HL-60 (cell line): Measurements from ENCODE around the gene SOX6.

Source experiments
- DNase-seq, 2 experiments: peaks; one replicate each; pipeline ENCODE4 v3.0.0-alpha.2; 2010 to 2020; ENCODE audit warnings: low read depth in 1 of 2, low spot score in 1 of 2
- H3K27ac ChIP-seq: fragments of 250-450 bp; sonication (Bioruptor Pico); replicated peaks from 2 replicates; pipeline ENCODE4 v1.5.1; 2020; ENCODE audit warnings: mild to moderate bottlenecking, moderate library complexity
- H3K27me3 ChIP-seq: fragments of 250-450 bp; sonication (Bioruptor Pico); 2 replicates; pipeline ENCODE4 v1.5.1; 2021; ENCODE audit warnings: mild to moderate bottlenecking, moderate library complexity; ENCODE audit not compliant: insufficient read depth, poor library complexity, severe bottlenecking
- H3K4me3 ChIP-seq: replicated peaks from 2 replicates; pipeline ENCODE4 v1.5.1; 2011; ENCODE audit warnings: mild to moderate bottlenecking, control low read depth, low read length; ENCODE audit not compliant: insufficient read depth
- GABPA ChIP-seq: IDR thresholded peaks from 2 replicates; pipeline ENCODE4 v1.6.1; 2012; ENCODE audit warnings: low read depth
- POLR2AphosphoS5 ChIP-seq: IDR thresholded peaks from 2 replicates; pipeline ENCODE4 v1.6.1; 2012; ENCODE audit warnings: low read depth
- SPI1 ChIP-seq: IDR thresholded peaks from 2 replicates; pipeline ENCODE4 v1.6.1; 2012; ENCODE audit warnings: low read depth, mild to moderate bottlenecking, borderline replicate concordance
- TF ChIP-seq, protein P1 (sequence below): IDR thresholded peaks from one replicate; pipeline ENCODE4 v1.5.1; 2011; ENCODE audit warnings: low read length, control low read depth, inconsistent platforms; ENCODE audit not compliant: insufficient read depth
- TF ChIP-seq, protein P2 (sequence below): IDR thresholded peaks from 2 replicates; pipeline ENCODE4 v1.6.1; 2012; ENCODE audit warnings: low read depth; ENCODE audit not compliant: insufficient replicate concordance

The SOX6 gene

DNA sequence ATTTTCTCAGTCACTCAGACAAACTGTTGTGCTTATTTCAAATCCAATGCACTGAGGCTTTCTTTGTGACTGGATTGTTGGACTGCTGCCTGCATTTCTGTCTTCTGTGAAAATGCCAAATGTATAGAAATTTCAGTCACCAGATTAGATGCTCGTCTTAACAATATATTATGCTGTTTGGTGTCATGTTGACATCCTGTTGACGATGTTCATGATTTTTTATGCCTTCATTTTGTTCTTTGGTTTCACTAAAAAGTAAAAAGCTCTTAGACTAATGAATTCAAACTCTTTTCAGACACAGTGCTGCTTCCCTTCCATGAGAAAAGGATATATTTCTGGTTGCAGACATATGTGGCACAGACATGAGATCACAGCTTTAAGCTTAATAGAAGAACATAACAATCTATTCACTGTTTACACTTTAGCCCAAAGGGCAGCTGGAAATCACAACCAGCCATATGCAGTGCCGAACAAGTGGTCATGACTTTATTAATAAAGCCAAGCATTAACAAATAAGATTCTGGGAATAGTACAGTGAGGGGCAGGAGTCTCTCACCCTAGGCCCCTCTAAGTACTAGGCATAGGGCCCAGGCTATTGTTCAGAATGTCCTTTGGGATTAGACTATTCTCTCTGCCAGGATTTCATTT is 9.4 kb upstream of the SOX6 start:
- H3K27ac ChIP-seq, result no peak overlapping the region
- H3K4me3 ChIP-seq, result no peak overlapping the region
- TF ChIP-seq GABPA (no peak), SPI1 (no peak), POLR2AphosphoS5 (no peak)
- TF ChIP-seq, protein P1, sequence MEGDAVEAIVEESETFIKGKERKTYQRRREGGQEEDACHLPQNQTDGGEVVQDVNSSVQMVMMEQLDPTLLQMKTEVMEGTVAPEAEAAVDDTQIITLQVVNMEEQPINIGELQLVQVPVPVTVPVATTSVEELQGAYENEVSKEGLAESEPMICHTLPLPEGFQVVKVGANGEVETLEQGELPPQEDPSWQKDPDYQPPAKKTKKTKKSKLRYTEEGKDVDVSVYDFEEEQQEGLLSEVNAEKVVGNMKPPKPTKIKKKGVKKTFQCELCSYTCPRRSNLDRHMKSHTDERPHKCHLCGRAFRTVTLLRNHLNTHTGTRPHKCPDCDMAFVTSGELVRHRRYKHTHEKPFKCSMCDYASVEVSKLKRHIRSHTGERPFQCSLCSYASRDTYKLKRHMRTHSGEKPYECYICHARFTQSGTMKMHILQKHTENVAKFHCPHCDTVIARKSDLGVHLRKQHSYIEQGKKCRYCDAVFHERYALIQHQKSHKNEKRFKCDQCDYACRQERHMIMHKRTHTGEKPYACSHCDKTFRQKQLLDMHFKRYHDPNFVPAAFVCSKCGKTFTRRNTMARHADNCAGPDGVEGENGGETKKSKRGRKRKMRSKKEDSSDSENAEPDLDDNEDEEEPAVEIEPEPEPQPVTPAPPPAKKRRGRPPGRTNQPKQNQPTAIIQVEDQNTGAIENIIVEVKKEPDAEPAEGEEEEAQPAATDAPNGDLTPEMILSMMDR, result no peak
- TF ChIP-seq, protein P2, sequence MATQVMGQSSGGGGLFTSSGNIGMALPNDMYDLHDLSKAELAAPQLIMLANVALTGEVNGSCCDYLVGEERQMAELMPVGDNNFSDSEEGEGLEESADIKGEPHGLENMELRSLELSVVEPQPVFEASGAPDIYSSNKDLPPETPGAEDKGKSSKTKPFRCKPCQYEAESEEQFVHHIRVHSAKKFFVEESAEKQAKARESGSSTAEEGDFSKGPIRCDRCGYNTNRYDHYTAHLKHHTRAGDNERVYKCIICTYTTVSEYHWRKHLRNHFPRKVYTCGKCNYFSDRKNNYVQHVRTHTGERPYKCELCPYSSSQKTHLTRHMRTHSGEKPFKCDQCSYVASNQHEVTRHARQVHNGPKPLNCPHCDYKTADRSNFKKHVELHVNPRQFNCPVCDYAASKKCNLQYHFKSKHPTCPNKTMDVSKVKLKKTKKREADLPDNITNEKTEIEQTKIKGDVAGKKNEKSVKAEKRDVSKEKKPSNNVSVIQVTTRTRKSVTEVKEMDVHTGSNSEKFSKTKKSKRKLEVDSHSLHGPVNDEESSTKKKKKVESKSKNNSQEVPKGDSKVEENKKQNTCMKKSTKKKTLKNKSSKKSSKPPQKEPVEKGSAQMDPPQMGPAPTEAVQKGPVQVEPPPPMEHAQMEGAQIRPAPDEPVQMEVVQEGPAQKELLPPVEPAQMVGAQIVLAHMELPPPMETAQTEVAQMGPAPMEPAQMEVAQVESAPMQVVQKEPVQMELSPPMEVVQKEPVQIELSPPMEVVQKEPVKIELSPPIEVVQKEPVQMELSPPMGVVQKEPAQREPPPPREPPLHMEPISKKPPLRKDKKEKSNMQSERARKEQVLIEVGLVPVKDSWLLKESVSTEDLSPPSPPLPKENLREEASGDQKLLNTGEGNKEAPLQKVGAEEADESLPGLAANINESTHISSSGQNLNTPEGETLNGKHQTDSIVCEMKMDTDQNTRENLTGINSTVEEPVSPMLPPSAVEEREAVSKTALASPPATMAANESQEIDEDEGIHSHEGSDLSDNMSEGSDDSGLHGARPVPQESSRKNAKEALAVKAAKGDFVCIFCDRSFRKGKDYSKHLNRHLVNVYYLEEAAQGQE, result no peak
- peaks cover 2% of the 10 kb centered on the region for H3K27me3 ChIP-seq
- DNase-seq, result no peak

DNA sequence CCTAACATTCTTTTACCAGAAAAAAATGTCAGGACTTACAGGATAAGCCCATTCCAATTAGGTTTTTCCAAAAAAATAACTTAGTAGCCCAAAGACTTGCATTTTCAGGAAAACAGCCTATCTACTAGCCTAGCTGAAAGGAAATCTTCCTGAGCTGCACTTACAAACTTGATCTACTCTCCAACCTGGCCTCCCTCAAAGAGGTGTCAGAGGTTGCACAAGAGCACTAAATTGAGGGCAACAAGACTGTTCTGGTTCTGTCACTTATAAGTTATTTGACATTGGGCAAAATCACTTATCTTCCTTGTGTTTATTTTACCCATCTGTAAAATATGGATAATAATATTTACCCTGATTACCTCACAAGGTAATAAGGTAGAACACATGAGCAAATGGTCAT is 7.9 kb upstream of the SOX6 start:
- TF ChIP-seq, protein P2, result no peak
- TF ChIP-seq POLR2AphosphoS5, result no peak
- DNase-seq, result no peak
- Histone ChIP-seq H3K27ac (no peak overlapping the region), H3K4me3 (no peak overlapping the region), H3K27me3 (peaks cover 2% of the 10 kb centered on the region)

DNA sequence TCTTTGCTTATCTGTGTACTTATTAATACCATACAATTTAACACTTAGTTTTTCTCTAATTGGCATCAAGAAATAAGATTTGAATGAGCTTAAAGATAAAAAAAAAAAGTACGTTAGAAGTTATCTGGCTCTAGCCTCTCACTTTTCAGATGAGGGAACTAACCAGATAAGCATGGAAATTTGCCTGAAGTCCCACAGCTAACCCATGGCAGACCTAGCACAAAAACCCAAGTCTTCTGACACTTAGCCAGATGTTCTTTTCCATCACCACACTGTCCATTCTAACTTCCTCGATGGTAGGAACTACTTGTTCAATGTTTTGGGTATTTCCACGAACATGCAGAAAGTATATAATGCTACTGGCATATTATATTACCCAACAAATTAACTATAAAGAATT is 7.4 kb upstream of the SOX6 start:
- TF ChIP-seq, protein P2, result no peak
- TF ChIP-seq, protein P1, result no peak
- TF ChIP-seq POLR2AphosphoS5 (no peak), SPI1 (no peak), GABPA (no peak)
- no peak for DNase-seq
- Histone ChIP-seq H3K4me3 (no peak overlapping the region), H3K27me3 (peaks cover 2% of the 10 kb centered on the region), H3K27ac (no peak overlapping the region)
